ENCODE data around the gene ZBTB17.

DNA sequence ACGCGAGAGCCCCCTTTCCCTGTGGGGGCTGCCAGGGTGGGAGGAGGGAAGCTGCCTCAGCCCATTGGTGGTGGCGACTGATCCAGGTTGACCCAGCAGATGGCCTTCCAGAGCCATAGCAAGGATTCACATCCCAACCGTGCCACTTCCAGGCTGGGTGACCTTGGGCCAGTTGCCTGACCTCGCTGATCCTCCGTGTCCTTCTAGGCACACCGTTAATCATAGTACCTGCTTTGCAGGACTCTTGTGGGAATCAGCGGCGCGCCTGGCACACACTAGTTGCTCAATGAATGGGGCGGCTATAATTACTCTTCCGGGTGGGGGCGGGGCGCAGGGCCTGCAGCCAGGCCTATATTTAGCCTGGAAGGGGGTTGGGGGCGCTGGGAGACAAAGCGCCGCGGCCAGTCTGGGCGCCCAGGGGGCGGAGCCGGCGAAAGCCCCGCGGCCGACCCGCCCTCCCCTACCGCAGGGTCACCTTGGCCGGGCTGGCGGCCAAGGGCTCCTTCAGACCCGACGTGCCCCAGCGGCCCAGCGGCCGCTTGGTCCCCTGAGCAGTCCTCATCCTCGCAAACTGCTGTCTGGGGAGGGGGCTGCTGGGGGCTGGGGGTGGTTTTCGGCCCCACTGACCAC is 36.8 kb upstream of the ZBTB17 start:
- TF ChIP-seq, protein P1, sequence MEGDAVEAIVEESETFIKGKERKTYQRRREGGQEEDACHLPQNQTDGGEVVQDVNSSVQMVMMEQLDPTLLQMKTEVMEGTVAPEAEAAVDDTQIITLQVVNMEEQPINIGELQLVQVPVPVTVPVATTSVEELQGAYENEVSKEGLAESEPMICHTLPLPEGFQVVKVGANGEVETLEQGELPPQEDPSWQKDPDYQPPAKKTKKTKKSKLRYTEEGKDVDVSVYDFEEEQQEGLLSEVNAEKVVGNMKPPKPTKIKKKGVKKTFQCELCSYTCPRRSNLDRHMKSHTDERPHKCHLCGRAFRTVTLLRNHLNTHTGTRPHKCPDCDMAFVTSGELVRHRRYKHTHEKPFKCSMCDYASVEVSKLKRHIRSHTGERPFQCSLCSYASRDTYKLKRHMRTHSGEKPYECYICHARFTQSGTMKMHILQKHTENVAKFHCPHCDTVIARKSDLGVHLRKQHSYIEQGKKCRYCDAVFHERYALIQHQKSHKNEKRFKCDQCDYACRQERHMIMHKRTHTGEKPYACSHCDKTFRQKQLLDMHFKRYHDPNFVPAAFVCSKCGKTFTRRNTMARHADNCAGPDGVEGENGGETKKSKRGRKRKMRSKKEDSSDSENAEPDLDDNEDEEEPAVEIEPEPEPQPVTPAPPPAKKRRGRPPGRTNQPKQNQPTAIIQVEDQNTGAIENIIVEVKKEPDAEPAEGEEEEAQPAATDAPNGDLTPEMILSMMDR (IDR thresholded peaks at IDR 0.05): no peak
- TF ChIP-seq POLR2A (IDR thresholded peaks at IDR 0.05): no peak
